Small intestine (tissue), 7 donors: ENCODE data around the gene RPL6. TPM values are rescaled to one million over a fixed set of nuclear protein-coding genes. Genes with fewer than 3 reads are reported as not detected.

Experiments
- DNase-seq, 2 donors: peaks; one replicate each; pipeline versions ENCODE4 v3.0.0 to v3.0.0-alpha.2; 2013
- FAIRE-seq: peaks from 2 replicates; lab custom pipeline; 2012; peaks lifted over from hg19 to GRCh38; lab: Jason Lieb, UNC
- H3K27ac ChIP-seq, 3 donors: one replicate each; pipeline ENCODE4 v1.5.1; 2013; ENCODE audit warnings: low read length in 2 of 3, mild to moderate bottlenecking in 2 of 3, control low read depth in 1 of 3, inconsistent platforms in 1 of 3, low read depth in 1 of 3, moderate library complexity in 1 of 3
- H3K27me3 ChIP-seq, 3 donors: one replicate each; pipeline ENCODE4 v1.6.1; 2013; ENCODE audit warnings: low read length in 3 of 3, inconsistent platforms in 1 of 3; ENCODE audit not compliant: control insufficient read depth in 3 of 3, insufficient read depth in 3 of 3
- H3K36me3 ChIP-seq, 3 donors: one replicate each; pipeline ENCODE4 v1.6.1; 2013; ENCODE audit warnings: low read length in 3 of 3, inconsistent platforms in 1 of 3, low read depth in 1 of 3, mild to moderate bottlenecking in 1 of 3, moderate library complexity in 1 of 3; ENCODE audit not compliant: control insufficient read depth in 3 of 3, insufficient read depth in 2 of 3
- H3K4me1 ChIP-seq, 3 donors: one replicate each; pipeline ENCODE4 v1.6.1; 2013; ENCODE audit warnings: low read length in 2 of 3, inconsistent platforms in 1 of 3, low read depth in 1 of 3, mild to moderate bottlenecking in 1 of 3, moderate library complexity in 1 of 3; ENCODE audit not compliant: control insufficient read depth in 3 of 3, insufficient read depth in 2 of 3
- H3K4me3 ChIP-seq, 3 donors: one replicate each; pipeline ENCODE4 v1.5.1; 2013; ENCODE audit warnings: low read length in 3 of 3, control low read depth in 1 of 3, inconsistent platforms in 1 of 3, low read depth in 1 of 3, mild to moderate bottlenecking in 1 of 3, moderate library complexity in 1 of 3
- H3K9me3 ChIP-seq, 2 donors: one replicate each; pipeline ENCODE4 v1.6.1; 2013; ENCODE audit warnings: low read depth in 1 of 2, low read length in 1 of 2; ENCODE audit not compliant: control insufficient read depth in 2 of 2, insufficient read depth in 1 of 2
- WGBS, 3 donors: extraction: QIAGEN DNeasy Blood & Tissue Kit; methylation state at CpG; one replicate each; pipeline ENCODE4 v1.1.7; 2013; 5-methylcytosine and 5-hydroxymethylcytosine counted together
- polyA plus RNA-seq, 4 donors: library from polyadenylated mRNA; stranded (reverse) in 3 of 4; unstranded in 1 of 4; fragments of 200-250 nt in 3 of 4; fragments of 120-200 nt in 1 of 4; gene quantifications; one replicate each; pipeline versions ENCODE4 v1.2.1 to v1.2.3, GENCODE V29; 2013
- donor health status: healthy with polysubstance abuse.
- donor health status: control.
- donor health status: control.
- donor health status: Bipolar disorder and iron deficiency.
- donor health status: healthy.

Gene RPL6
- polyA plus RNA-seq, 4 donors = 1,016 to 2,257 (median 1,951) TPM

DNA sequence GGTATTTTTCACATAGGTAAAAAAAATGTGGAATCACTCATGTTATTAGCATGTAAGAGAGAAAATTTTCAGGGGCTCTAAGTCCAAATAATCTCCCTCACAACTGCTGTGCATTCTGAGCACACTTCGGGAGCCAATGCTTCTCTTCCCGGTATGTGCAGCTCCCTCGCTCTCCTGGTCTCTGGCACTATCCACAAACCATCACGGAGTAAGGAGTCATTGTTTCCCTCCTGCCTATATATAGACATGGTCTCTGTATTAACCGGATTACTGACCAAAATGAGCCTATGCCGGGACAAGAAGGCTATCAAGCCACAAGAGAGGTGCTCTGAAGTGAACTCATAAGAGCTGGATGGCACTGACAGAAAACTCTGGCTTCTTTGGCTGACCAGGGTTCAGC is 40.5 kb downstream of the RPL6 start:
- H3K27ac ChIP-seq = no peak overlapping the region
- H3K4me1 ChIP-seq = no peaks in the 10 kb centered on the region
- H3K27me3 ChIP-seq = no peaks in the 10 kb centered on the region
- WGBS, 3 donors = 79 to 87% (median 80%) methylated on average over 6 of the region's 6 CpGs
- DNase-seq (no peak), FAIRE-seq (no peak)
- H3K9me3 ChIP-seq = no peaks in the 10 kb centered on the region
- H3K4me3 ChIP-seq = no peak overlapping the region
- no peaks in the 10 kb centered on the region for H3K36me3 ChIP-seq

- no peak overlapping the region for H3K4me3 ChIP-seq
- DNase-seq = no peak
- no peak overlapping the region for H3K27ac ChIP-seq
- no peaks in the 10 kb centered on the region for H3K9me3 ChIP-seq
- H3K4me1 ChIP-seq = no peaks in the 10 kb centered on the region
- no peak for FAIRE-seq
- 80 to 94% (median 90%) methylated on average over 3 of the region's 3 CpGs for WGBS, 3 donors
- H3K27me3 ChIP-seq = no peaks in the 10 kb centered on the region
- H3K36me3 ChIP-seq = no peaks in the 10 kb centered on the region
Measured at GRCh38 chr12:112367965-112368364, 41.4 kb downstream of the RPL6 start.

GRCh38 chr12:112362310-112362709 is 47.1 kb downstream of the RPL6 start:
- FAIRE-seq (no peak), DNase-seq (no peak)
- no peaks in the 10 kb centered on the region for H3K4me1 ChIP-seq
- H3K9me3 ChIP-seq = no peaks in the 10 kb centered on the region
- H3K36me3 ChIP-seq = peaks cover 0 to 2% (median 0%) of the 10 kb centered on the region in 3 donors
- no peaks in the 10 kb centered on the region for H3K27me3 ChIP-seq
- WGBS, 3 donors = 94 to 100% (median 96%) methylated on average over 3 of the region's 3 CpGs
- H3K4me3 ChIP-seq = no peak overlapping the region
- no peak overlapping the region for H3K27ac ChIP-seq

DNA sequence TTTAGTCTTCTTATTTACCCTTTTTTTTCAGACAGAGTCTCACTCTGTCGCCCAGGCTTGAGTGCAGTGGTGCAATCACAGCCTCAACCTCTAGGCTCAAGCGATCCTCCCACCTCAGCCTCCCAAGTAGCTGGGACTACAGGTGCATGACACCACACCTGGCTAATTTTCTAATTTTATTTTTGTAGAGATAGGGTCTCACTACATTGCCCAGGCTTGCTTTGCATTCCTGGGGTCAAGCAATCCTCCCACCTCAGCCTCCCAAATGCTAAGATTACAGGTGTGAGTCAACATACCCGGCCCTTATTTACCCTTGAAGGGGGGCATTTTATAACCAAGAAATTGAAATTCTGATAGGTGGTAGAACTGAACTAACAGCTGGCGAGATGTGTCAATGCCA is 48.1 kb downstream of the RPL6 start:
- Histone ChIP-seq H3K27me3 (no peaks in the 10 kb centered on the region), H3K9me3 (no peaks in the 10 kb centered on the region), H3K27ac (no peak overlapping the region), H3K4me3 (no peak overlapping the region), H3K4me1 (no peaks in the 10 kb centered on the region), H3K36me3 (peaks cover 0 to 2% (median 0%) of the 10 kb centered on the region in 3 donors)
- DNase-seq (no peak), FAIRE-seq (no peak)
- 87 to 92% (median 90%) methylated on average over 4 of the region's 4 CpGs for WGBS, 3 donors

GRCh38 chr12:112359290-112359689 is 50.1 kb downstream of the RPL6 start:
- Histone ChIP-seq H3K27ac (no peak overlapping the region), H3K4me3 (no peak overlapping the region), H3K4me1 (no peaks in the 10 kb centered on the region), H3K36me3 (peaks cover 0 to 2% (median 0%) of the 10 kb centered on the region in 3 donors), H3K27me3 (no peaks in the 10 kb centered on the region), H3K9me3 (no peaks in the 10 kb centered on the region)
- FAIRE-seq (no peak), DNase-seq (no peak)
- 93 to 100% (median 94%) methylated on average over 4 of the region's 4 CpGs for WGBS, 3 donors

- Histone ChIP-seq H3K4me3 (no peak overlapping the region), H3K4me1 (no peaks in the 10 kb centered on the region), H3K27me3 (no peaks in the 10 kb centered on the region), H3K36me3 (peaks cover 0 to 2% (median 0%) of the 10 kb centered on the region in 3 donors), H3K27ac (no peak overlapping the region), H3K9me3 (no peaks in the 10 kb centered on the region)
- no peak for DNase-seq
- FAIRE-seq = no peak
- 70 to 85% (median 83%) methylated on average over 2 of the region's 2 CpGs for WGBS, 3 donors
Measured at GRCh38 chr12:112357214-112357613, 52.2 kb downstream of the RPL6 start.

Other genes starting within 250 kb of the RPL6 start
- gene HECTD4, start 27.2 kb downstream of the RPL6 start, polyA plus RNA-seq = 10 to 100 TPM in 3 of 4 donors, 1 to 10 TPM in 1; 6.1 to 33.4 (median 11.4) TPM
- gene PTPN11, start 9.3 kb upstream of the RPL6 start, polyA plus RNA-seq = 10 to 100 TPM; 22.7 to 53.0 (median 28.2) TPM